Lower lobe of right lung (tissue), 2 donors: ENCODE measurements around the gene SH2D3A. TPM values are rescaled to one million over a fixed set of nuclear protein-coding genes. Genes with fewer than 3 reads are reported as not detected.

Experiments
- ATAC-seq, 2 donors: fragments of 200-7000 bp; cut with Tn5 transposase; one replicate each; pipeline ENCODE4 v1.9.1; 2020 to 2022; ENCODE audit warnings: mild to moderate bottlenecking in 2 of 2, moderate library complexity in 2 of 2
- DNase-seq: peaks from one replicate; pipeline ENCODE4 v3.0.0-alpha.2; 2020
- H3K27ac ChIP-seq: fragments of 200-600 bp; one replicate; pipeline ENCODE4 v1.8.0; 2022
- H3K27me3 ChIP-seq: fragments of 200-600 bp; one replicate; pipeline ENCODE4 v1.8.0; 2022; ENCODE audit warnings: low read depth
- H3K36me3 ChIP-seq: fragments of 200-600 bp; one replicate; pipeline ENCODE4 v1.8.0; 2022; ENCODE audit warnings: mild to moderate bottlenecking
- H3K4me1 ChIP-seq: fragments of 200-600 bp; one replicate; pipeline ENCODE4 v1.8.0; 2022
- H3K4me3 ChIP-seq: fragments of 200-600 bp; one replicate; pipeline ENCODE4 v1.8.0; 2022; ENCODE audit warnings: mild to moderate bottlenecking
- H3K9me3 ChIP-seq: fragments of 200-600 bp; one replicate; pipeline ENCODE4 v1.8.0; 2022
- CTCF ChIP-seq: fragments of 200-600 bp; IDR thresholded peaks from one replicate; pipeline ENCODE4 v1.8.0; 2022; ENCODE audit warnings: antibody characterized with exemption, mild to moderate bottlenecking
- intact Hi-C: fragments of 100-400 bp; cut with DNase I; formaldehyde crosslinking; loops from one replicate; pipeline ENCODE4 v1.11.0; 2022
- total RNA-seq: library from RNA; stranded (reverse); fragmentation: NEBNext Ultra II Directional; extraction: Animal tissue kit (Norgen Biotek cat#: 25700); gene quantifications from one replicate; pipeline ENCODE4 v1.2.1, GENCODE V29; 2021
- donor health status: DM: no; HTN: yes; CAD: no; lungs with severe emphysema.

SH2D3A gene
- total RNA-seq, 1 donor from 2014 or later: 21.2 TPM

- peak overlapping the region; percentile 31 for H3K4me3 ChIP-seq
- ATAC-seq (peak; percentile 83 to 84), DNase-seq (peak; percentile 81)
- intact Hi-C loops: no loop called here
- peaks cover 58% of the 10 kb centered on the region for H3K4me1 ChIP-seq
- TF ChIP-seq CTCF: no peak
- no peaks in the 10 kb centered on the region for H3K27me3 ChIP-seq
- peak overlapping the region; percentile 82 for H3K27ac ChIP-seq
- no peaks in the 10 kb centered on the region for H3K9me3 ChIP-seq
- peaks cover 66% of the 10 kb centered on the region for H3K36me3 ChIP-seq
Measured at GRCh38 chr19:6744381-6745301, 22.6 kb downstream of the SH2D3A start.

GRCh38 chr19:6743714-6744380 lies 23.4 kb downstream of the SH2D3A start:
- H3K4me3 ChIP-seq: peak overlapping the region; percentile 31
- ATAC-seq (no peak), DNase-seq (peak; percentile 11)
- H3K27me3 ChIP-seq: no peaks in the 10 kb centered on the region
- TF ChIP-seq CTCF: no peak
- H3K27ac ChIP-seq: peak overlapping the region; percentile 82
- H3K36me3 ChIP-seq: peaks cover 58% of the 10 kb centered on the region
- H3K9me3 ChIP-seq: no peaks in the 10 kb centered on the region
- H3K4me1 ChIP-seq: peaks cover 62% of the 10 kb centered on the region
- intact Hi-C loops: no loop called here

- no peak for TF ChIP-seq CTCF
Measured at GRCh38 chr19:6743066-6743465, 24.2 kb downstream of the SH2D3A start.

GRCh38 chr19:6740589-6741343 lies 26.5 kb downstream of the SH2D3A start:
- Histone ChIP-seq H3K36me3 (peaks cover 27% of the 10 kb centered on the region), H3K27me3 (no peaks in the 10 kb centered on the region), H3K9me3 (no peaks in the 10 kb centered on the region), H3K27ac (peak overlapping the region; percentile 81), H3K4me1 (peaks cover 76% of the 10 kb centered on the region), H3K4me3 (peak overlapping the region; percentile 93)
- peak in 1 of 2 donors; percentile 2 for ATAC-seq
- peak; percentile 63 for DNase-seq
- TF ChIP-seq CTCF: no peak
- intact Hi-C loops: no loop called here

More at GRCh38 chr19:6743066-6743465, 24.2 kb downstream of the SH2D3A start:
- Histone ChIP-seq H3K4me1 (peaks cover 64% of the 10 kb centered on the region), H3K4me3 (no peak overlapping the region), H3K36me3 (peaks cover 50% of the 10 kb centered on the region), H3K27ac (no peak overlapping the region), H3K27me3 (no peaks in the 10 kb centered on the region), H3K9me3 (no peaks in the 10 kb centered on the region)
- DNase-seq (peak; percentile 46), ATAC-seq (no peak)
- intact Hi-C loops: no loop called here

- Histone ChIP-seq H3K36me3 (peaks cover 20% of the 10 kb centered on the region), H3K9me3 (no peaks in the 10 kb centered on the region), H3K4me1 (peaks cover 73% of the 10 kb centered on the region), H3K27me3 (no peaks in the 10 kb centered on the region), H3K27ac (peak overlapping the region; percentile 81), H3K4me3 (peak overlapping the region; percentile 93)
- no peak for ATAC-seq
- TF ChIP-seq CTCF: no peak
- intact Hi-C loops: no loop called here
- peak; percentile 69 for DNase-seq
Measured at GRCh38 chr19:6739883-6740588, 27.2 kb downstream of the SH2D3A start.
